Measurements from ENCODE around the gene AGBL4. TPM values are rescaled to one million over a fixed set of nuclear protein-coding genes. Genes with fewer than 3 reads are reported as not detected.

The AGBL4 gene
- total RNA-seq, 4 donors from 2014 or later, result 0.19 to 1.0 (median 1.0) TPM; not detected in 1

- TF ChIP-seq POLR2A (IDR thresholded peaks at IDR 0.05) (no peak), EP300 (IDR thresholded peaks at IDR 0.05) (no peak), POLR2AphosphoS5 (IDR thresholded peaks at IDR 0.05) (no peak)
- TF ChIP-seq, protein P1, sequence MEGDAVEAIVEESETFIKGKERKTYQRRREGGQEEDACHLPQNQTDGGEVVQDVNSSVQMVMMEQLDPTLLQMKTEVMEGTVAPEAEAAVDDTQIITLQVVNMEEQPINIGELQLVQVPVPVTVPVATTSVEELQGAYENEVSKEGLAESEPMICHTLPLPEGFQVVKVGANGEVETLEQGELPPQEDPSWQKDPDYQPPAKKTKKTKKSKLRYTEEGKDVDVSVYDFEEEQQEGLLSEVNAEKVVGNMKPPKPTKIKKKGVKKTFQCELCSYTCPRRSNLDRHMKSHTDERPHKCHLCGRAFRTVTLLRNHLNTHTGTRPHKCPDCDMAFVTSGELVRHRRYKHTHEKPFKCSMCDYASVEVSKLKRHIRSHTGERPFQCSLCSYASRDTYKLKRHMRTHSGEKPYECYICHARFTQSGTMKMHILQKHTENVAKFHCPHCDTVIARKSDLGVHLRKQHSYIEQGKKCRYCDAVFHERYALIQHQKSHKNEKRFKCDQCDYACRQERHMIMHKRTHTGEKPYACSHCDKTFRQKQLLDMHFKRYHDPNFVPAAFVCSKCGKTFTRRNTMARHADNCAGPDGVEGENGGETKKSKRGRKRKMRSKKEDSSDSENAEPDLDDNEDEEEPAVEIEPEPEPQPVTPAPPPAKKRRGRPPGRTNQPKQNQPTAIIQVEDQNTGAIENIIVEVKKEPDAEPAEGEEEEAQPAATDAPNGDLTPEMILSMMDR (IDR thresholded peaks at IDR 0.05), result no peak
- H3K36me3 ChIP-seq, result no peaks in the 10 kb centered on the region
- DNase-seq (ENCODE audit: low spot score in 2 of 2), result no peak
- H3K27me3 ChIP-seq, result no peaks in the 10 kb centered on the region
- no peaks in the 10 kb centered on the region for H3K4me1 ChIP-seq
- no peaks in the 10 kb centered on the region for H3K9me3 ChIP-seq
- H3K4me3 ChIP-seq, result no peak overlapping the region
- H3K27ac ChIP-seq, result no peak overlapping the region
These were observed 1220.3 kb downstream of the AGBL4 start for GRCh38 chr1:48803474-48803873.

DNA sequence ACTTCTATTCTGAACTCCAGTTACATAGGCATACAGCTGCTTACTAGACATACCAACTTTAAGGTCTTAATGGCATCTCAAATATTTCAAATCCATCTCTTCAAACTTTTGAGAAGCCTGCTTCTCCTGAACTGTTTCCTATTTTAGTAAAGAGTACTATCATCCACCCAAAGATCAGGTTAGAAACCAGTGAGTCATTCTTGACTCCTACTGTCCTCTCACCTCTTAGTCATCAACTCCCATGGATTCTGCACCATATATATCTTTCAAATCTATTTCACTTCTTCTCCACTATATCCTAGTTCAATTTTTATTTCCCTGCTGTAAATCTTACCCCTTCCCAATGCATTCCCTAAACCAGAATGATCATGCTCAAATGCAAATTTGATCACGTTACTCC, 1228.9 kb downstream of the AGBL4 start:
- H3K27ac ChIP-seq, result no peak overlapping the region
- no peaks in the 10 kb centered on the region for H3K27me3 ChIP-seq
- no peak overlapping the region for H3K4me3 ChIP-seq
- DNase-seq (ENCODE audit: low spot score in 2 of 2), result no peak
- WGBS, result 2% methylated on average over 1 of the region's 1 CpG
- no peak for TF ChIP-seq POLR2AphosphoS5 (IDR thresholded peaks at IDR 0.05)
- TF ChIP-seq, protein P1 (IDR thresholded peaks at IDR 0.05), result no peak
- TF ChIP-seq POLR2A (IDR thresholded peaks at IDR 0.05), result no peak
- no peak for TF ChIP-seq EP300 (IDR thresholded peaks at IDR 0.05)
- H3K9me3 ChIP-seq, result no peaks in the 10 kb centered on the region
- H3K4me1 ChIP-seq, result no peaks in the 10 kb centered on the region
- H3K36me3 ChIP-seq, result no peaks in the 10 kb centered on the region

- Histone ChIP-seq H3K27me3 (no peaks in the 10 kb centered on the region), H3K27ac (no peak overlapping the region), H3K36me3 (no peaks in the 10 kb centered on the region), H3K4me1 (no peaks in the 10 kb centered on the region), H3K9me3 (no peaks in the 10 kb centered on the region), H3K4me3 (no peak overlapping the region)
- TF ChIP-seq POLR2AphosphoS5 (IDR thresholded peaks at IDR 0.05) (no peak), POLR2A (IDR thresholded peaks at IDR 0.05) (no peak), EP300 (IDR thresholded peaks at IDR 0.05) (no peak)
- TF ChIP-seq, protein P1 (IDR thresholded peaks at IDR 0.05), result no peak
- DNase-seq (ENCODE audit: low spot score in 2 of 2), result no peak
- 71% methylated on average over 1 of the region's 1 CpG for WGBS
These were observed 1229.9 kb downstream of the AGBL4 start for GRCh38 chr1:48793863-48794262.

- H3K9me3 ChIP-seq, result no peaks in the 10 kb centered on the region
- H3K36me3 ChIP-seq, result no peaks in the 10 kb centered on the region
- H3K27ac ChIP-seq, result no peak overlapping the region
- H3K4me3 ChIP-seq, result no peak overlapping the region
- no peaks in the 10 kb centered on the region for H3K27me3 ChIP-seq
- no peak for TF ChIP-seq POLR2A (IDR thresholded peaks at IDR 0.05)
- TF ChIP-seq, protein P1 (IDR thresholded peaks at IDR 0.05), result no peak
- no peak for TF ChIP-seq EP300 (IDR thresholded peaks at IDR 0.05)
- no peak for TF ChIP-seq POLR2AphosphoS5 (IDR thresholded peaks at IDR 0.05)
- no peaks in the 10 kb centered on the region for H3K4me1 ChIP-seq
- 71% methylated on average over 1 of the region's 1 CpG for WGBS
- DNase-seq (ENCODE audit: low spot score in 2 of 2), result no peak
These were observed 1230.8 kb downstream of the AGBL4 start for GRCh38 chr1:48792961-48793360.

DNA sequence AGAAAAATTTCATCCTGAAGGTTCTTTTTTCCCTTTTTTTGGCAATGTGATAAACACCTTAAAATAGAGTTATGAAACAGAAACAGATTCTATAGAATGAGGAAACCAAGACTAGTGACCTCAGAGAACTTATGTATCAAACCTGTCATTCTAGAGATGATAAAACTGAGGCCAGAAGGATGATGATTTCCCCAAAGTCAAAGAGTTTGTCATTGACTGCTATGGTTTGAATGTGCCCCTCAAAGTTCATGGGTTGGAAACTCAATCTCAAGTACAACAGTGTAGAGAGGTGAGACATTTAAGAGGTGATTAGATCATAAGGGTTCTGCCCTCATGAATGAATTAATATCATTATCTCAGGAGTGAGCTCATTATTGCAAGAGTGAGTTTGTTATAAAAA, 1233.4 kb downstream of the AGBL4 start:
- no peaks in the 10 kb centered on the region for H3K4me1 ChIP-seq
- DNase-seq (ENCODE audit: low spot score in 2 of 2), result no peak
- H3K36me3 ChIP-seq, result no peaks in the 10 kb centered on the region
- H3K27ac ChIP-seq, result no peak overlapping the region
- no peaks in the 10 kb centered on the region for H3K27me3 ChIP-seq
- no peaks in the 10 kb centered on the region for H3K9me3 ChIP-seq
- no peak overlapping the region for H3K4me3 ChIP-seq
- TF ChIP-seq, protein P1 (IDR thresholded peaks at IDR 0.05), result no peak
- TF ChIP-seq POLR2A (IDR thresholded peaks at IDR 0.05) (no peak), EP300 (IDR thresholded peaks at IDR 0.05) (no peak), POLR2AphosphoS5 (IDR thresholded peaks at IDR 0.05) (no peak)
